Natural killer cell treated with Interleukin-12 subunit alpha and Interleukin-12 subunit beta and Interleukin-15 and Interleukin-18, amount 100 ng/mL, for 72 hours (primary cell): ENCODE data around the gene ARRB2. TPM values are rescaled to one million over a fixed set of nuclear protein-coding genes. Genes with fewer than 3 reads are reported as not detected.

Source experiments
- ATAC-seq, 2 donors: fragments of 150-1000 bp; cut with Tn5 transposase in 1 of 2; sonication (Bioruptor Pico), chemical (Tn5 transposase) in 1 of 2; 2 replicates each; pipeline ENCODE4 v1.10.0; 2021
- DNase-seq: peaks from one replicate; pipeline ENCODE4 v3.0.0; 2022; ENCODE audit warnings: low spot score
- H3K27ac Mint-ChIP-seq, 2 donors: 1 replicate in 1 of 2; 2 replicates in 1 of 2; pipeline ENCODE4 v1.8.0; 2022; ENCODE audit warnings: mixed read lengths in 2 of 2, mild to moderate bottlenecking in 1 of 2, moderate library complexity in 1 of 2
- H3K27me3 Mint-ChIP-seq, 2 donors: 1 replicate in 1 of 2; 2 replicates in 1 of 2; pipeline ENCODE4 v1.8.0; 2022; ENCODE audit warnings: mixed read lengths in 2 of 2
- H3K36me3 Mint-ChIP-seq: one replicate; pipeline ENCODE4 v1.8.0; 2022; ENCODE audit warnings: mixed read lengths
- H3K4me1 Mint-ChIP-seq, 2 donors: 1 replicate in 1 of 2; 2 replicates in 1 of 2; pipeline ENCODE4 v1.8.0; 2022; ENCODE audit warnings: low read depth in 2 of 2, mixed read lengths in 2 of 2, mild to moderate bottlenecking in 1 of 2
- H3K4me3 Mint-ChIP-seq: one replicate; pipeline ENCODE4 v1.8.0; 2022; ENCODE audit warnings: mixed read lengths
- H3K9me3 Mint-ChIP-seq: 2 replicates; pipeline ENCODE4 v1.8.0; 2022; ENCODE audit warnings: mixed read lengths
- total RNA-seq, 2 donors: library from RNA; stranded (reverse); gene quantifications; one replicate each; pipeline ENCODE4 v1.2.3, GENCODE V29; 2022

ARRB2 gene
- 100 to 1,000 TPM; 834 to 935 TPM for total RNA-seq

DNA sequence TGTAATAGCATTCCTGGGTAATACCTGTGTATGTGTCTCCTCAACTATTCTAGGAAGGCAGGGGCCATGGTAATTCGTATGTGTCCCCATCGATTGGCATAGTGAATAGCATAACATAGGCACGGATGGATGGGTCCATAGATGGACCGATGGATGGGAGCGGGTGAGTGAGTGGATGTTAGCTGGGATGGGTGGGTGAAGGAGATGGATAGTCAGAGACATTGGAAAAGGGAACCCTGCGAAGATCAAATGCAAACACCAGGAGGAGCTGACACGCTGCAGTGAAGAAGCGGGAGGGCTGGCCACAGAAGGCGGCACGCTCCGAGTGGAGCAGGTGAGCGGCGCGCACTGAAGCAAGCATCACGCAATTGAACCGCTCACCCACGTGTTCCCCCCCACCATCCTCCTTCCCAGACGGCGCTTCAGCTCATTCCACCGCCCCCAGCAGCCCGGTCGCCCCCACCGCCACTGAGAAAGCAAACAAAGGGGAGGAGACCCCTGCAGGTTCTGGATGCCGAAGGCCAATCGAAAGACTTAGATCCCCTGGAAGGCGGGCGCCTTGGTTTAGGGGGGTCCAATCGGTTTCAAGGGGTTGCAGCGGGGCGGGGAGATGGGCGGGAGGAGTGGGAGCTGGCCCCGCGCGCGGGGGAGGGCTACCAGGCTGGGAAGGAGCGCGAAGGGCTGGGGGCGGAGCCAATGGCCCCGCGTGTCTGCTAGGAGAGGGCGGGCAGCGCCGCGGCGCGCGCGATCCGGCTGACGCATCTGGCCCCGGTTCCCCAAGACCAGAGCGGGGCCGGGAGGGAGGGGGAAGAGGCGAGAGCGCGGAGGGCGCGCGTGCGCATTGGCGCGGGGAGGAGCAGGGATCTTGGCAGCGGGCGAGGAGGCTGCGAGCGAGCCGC, at the start of gene ARRB2:
TSS of gene ARRB2 (plus strand) at position 839 of the 899 bp plus-strand sequence. CDS start 90 bp downstream, outside the sequence.
- no peaks in the 10 kb centered on the region for H3K9me3 Mint-ChIP-seq
- ATAC-seq (peak; percentile 90 to 91), DNase-seq (peak; percentile 100)
- H3K4me1 Mint-ChIP-seq, result peaks cover 58 to 66% of the 10 kb centered on the region in 2 donors
- no peaks in the 10 kb centered on the region for H3K27me3 Mint-ChIP-seq
- peak within 1 kb of the TSS; percentile 94 to 99 for H3K27ac Mint-ChIP-seq
- H3K4me3 Mint-ChIP-seq, result peak within 1 kb of the TSS; percentile 96
- H3K36me3 Mint-ChIP-seq, result peaks cover 10% of the 10 kb centered on the region

GRCh38 chr17:4663711-4664110, 46.7 kb upstream of the ARRB2 start:
- ATAC-seq (no peak), DNase-seq (no peak)
- H3K4me1 Mint-ChIP-seq, result peaks cover 0 to 2% of the 10 kb centered on the region in 2 donors
- H3K4me3 Mint-ChIP-seq, result no peak overlapping the region
- H3K36me3 Mint-ChIP-seq, result no peaks in the 10 kb centered on the region
- peaks cover 7 to 8% of the 10 kb centered on the region in 2 donors for H3K27me3 Mint-ChIP-seq
- no peaks in the 10 kb centered on the region for H3K9me3 Mint-ChIP-seq
- no peak overlapping the region for H3K27ac Mint-ChIP-seq

DNA sequence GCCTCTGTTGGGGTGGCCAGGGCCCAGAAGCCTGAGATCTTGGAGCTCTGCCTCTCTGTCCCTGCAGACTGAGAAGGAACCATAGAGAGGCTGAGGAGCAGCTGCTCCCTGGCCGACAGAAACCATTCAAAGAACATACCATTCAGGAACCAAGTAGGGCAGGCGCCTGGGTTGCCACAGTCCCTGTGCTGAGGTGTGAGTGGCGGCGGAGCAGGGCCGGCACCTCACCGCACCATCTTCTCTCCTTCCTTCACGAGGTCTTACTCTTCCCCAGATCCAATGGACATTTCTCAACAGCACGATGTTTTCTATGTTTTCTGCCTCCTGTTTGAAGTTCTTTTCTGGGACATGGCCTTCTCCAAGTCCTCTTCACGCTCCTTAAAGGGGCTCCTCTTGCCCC, 46.2 kb upstream of the ARRB2 start:
- ATAC-seq (peak in 1 of 2 donors; percentile 9), DNase-seq (no peak)
- peaks cover 6 to 8% of the 10 kb centered on the region in 2 donors for H3K27me3 Mint-ChIP-seq
- H3K4me1 Mint-ChIP-seq, result no peaks in the 10 kb centered on the region
- no peaks in the 10 kb centered on the region for H3K9me3 Mint-ChIP-seq
- H3K36me3 Mint-ChIP-seq, result no peaks in the 10 kb centered on the region
- H3K27ac Mint-ChIP-seq, result no peak overlapping the region
- H3K4me3 Mint-ChIP-seq, result no peak overlapping the region

DNA sequence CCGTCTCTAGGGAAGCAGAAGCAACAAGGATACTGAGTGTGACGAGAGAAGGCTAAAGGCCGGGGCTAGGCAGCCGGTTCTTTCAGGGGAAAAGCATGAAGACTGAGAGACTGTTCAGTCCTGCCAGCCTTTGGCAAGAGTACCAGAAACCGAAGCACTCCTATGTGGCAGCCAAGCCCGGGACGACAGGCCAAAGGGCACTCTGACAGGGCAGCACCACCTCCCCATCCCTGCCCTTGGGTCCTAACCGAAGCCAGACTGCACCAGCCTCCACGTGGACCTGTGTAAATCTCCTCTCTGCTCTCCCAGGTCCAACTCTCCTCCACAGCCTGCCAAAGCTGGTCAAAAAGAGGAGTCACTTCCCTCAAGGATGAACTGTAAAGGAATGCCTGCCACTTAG, 45.4 kb upstream of the ARRB2 start:
- no peak for ATAC-seq
- Mint-ChIP-seq H3K9me3 (no peaks in the 10 kb centered on the region), H3K4me3 (no peak overlapping the region), H3K36me3 (no peaks in the 10 kb centered on the region), H3K27ac (no peak overlapping the region), H3K4me1 (no peaks in the 10 kb centered on the region), H3K27me3 (peaks cover 3 to 8% of the 10 kb centered on the region in 2 donors)
- no peak for DNase-seq

GRCh38 chr17:4666296-4666695, 44.1 kb upstream of the ARRB2 start:
- H3K4me3 Mint-ChIP-seq, result no peak overlapping the region

GRCh38 chr17:4667166-4667565, 43.3 kb upstream of the ARRB2 start:
- no peaks in the 10 kb centered on the region for H3K9me3 Mint-ChIP-seq
- peaks cover 3 to 8% of the 10 kb centered on the region in 2 donors for H3K27me3 Mint-ChIP-seq
- H3K27ac Mint-ChIP-seq, result no peak overlapping the region
- H3K36me3 Mint-ChIP-seq, result peaks cover 10% of the 10 kb centered on the region
- DNase-seq (no peak), ATAC-seq (no peak)
- no peak overlapping the region for H3K4me3 Mint-ChIP-seq
- H3K4me1 Mint-ChIP-seq, result no peaks in the 10 kb centered on the region

More at GRCh38 chr17:4666296-4666695, 44.1 kb upstream of the ARRB2 start:
- peaks cover 5% of the 10 kb centered on the region for H3K36me3 Mint-ChIP-seq
- DNase-seq (no peak), ATAC-seq (no peak)
- H3K27ac Mint-ChIP-seq, result no peak overlapping the region
- no peaks in the 10 kb centered on the region for H3K4me1 Mint-ChIP-seq
- peaks cover 3 to 8% of the 10 kb centered on the region in 2 donors for H3K27me3 Mint-ChIP-seq
- H3K9me3 Mint-ChIP-seq, result no peaks in the 10 kb centered on the region

GRCh38 chr17:4672055-4672630, 38.3 kb upstream of the ARRB2 start:
- DNase-seq, result no peak
- no peak for ATAC-seq
- H3K36me3 Mint-ChIP-seq, result peaks cover 19% of the 10 kb centered on the region
- no peaks in the 10 kb centered on the region for H3K9me3 Mint-ChIP-seq
- H3K4me1 Mint-ChIP-seq, result no peaks in the 10 kb centered on the region
- H3K27ac Mint-ChIP-seq, result no peak overlapping the region
- H3K4me3 Mint-ChIP-seq, result no peak overlapping the region
- H3K27me3 Mint-ChIP-seq, result no peaks in the 10 kb centered on the region

DNA sequence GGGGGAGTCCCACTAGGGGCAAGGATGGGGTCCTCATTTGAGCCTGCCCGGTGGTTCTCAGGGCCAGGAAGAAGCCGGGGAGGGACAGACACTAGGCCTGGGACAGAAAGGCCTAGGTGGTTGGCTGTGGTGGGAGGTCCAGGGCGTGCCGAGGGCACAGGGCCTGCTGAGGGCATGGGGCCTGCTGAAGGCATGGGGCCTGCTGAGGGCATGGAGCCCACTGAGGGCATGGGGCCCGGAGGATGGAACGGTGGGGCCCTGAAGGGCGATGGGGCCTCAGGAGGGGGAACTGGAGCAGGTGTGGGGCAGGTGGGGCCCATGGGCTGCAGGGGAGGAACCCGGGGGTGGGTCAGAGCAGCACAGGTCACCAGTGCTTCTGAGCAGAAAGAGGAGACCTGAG, 37.7 kb upstream of the ARRB2 start:
- no peak overlapping the region for H3K4me3 Mint-ChIP-seq
- ATAC-seq, result peak in 1 of 2 donors; percentile 14
- H3K4me1 Mint-ChIP-seq, result no peaks in the 10 kb centered on the region
- DNase-seq, result no peak
- no peaks in the 10 kb centered on the region for H3K9me3 Mint-ChIP-seq
- H3K27ac Mint-ChIP-seq, result no peak overlapping the region
- H3K36me3 Mint-ChIP-seq, result peaks cover 19% of the 10 kb centered on the region
- H3K27me3 Mint-ChIP-seq, result no peaks in the 10 kb centered on the region

DNA sequence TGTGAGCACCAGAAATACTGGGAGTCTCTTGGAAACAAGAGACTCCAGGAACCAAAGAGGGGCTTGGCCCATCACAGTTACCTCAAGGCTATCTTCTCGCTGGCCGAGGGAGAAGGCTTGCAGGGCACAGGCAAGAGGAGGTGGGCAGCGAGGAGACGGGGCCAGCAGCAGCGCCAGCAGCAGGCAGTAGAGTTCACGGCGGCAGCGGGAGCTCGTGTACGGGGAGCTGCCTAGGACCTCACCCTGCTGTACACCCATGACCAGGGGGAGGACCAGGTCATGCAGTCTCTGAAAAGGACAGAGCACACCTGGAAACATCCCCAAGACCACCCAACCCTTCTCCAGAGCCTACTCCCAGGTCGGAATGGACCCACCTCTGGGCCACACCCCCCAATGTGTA, 37.3 kb upstream of the ARRB2 start:
- Mint-ChIP-seq H3K36me3 (peaks cover 19% of the 10 kb centered on the region), H3K27ac (no peak overlapping the region), H3K27me3 (no peaks in the 10 kb centered on the region), H3K9me3 (no peaks in the 10 kb centered on the region), H3K4me3 (no peak overlapping the region), H3K4me1 (no peaks in the 10 kb centered on the region)
- DNase-seq (no peak), ATAC-seq (no peak)

DNA sequence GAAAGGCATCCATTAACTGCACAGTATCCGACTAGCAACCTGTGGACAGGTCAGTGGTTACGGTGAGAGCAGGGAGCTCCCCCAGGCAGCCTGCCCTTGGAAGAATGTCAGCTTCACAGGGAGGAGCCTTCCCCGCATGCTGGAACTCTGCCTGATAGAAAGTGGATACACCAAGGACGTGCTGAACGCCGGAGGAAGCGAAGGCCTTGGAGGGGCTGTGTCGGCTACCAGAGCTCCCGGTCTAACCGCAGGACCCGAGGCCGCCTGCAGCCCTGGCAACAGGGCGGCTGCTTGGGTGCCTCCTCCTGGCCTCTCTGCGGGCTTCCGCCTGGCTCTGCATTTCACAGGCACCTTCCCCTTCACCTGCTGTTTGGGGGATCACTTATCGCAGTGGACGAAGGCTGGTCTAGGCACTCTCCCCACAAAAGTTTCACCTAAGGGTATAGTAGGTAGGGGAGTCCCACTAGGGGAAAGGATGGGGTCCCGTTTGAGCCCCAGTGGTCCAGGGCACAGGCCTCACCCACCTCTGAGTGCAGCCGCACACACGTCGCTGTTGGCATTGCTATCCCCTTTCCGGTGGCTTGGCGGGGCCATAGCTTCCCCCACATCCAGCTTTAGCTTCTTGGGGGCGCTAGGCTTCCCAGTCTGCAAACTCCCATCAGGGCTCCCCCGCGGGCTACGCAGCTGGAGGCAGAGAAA, 36.3 kb upstream of the ARRB2 start:
- Mint-ChIP-seq H3K36me3 (peaks cover 19% of the 10 kb centered on the region), H3K4me1 (peaks cover 0 to 4% of the 10 kb centered on the region in 2 donors), H3K4me3 (no peak overlapping the region)

GRCh38 chr17:4674685-4674998, 35.8 kb upstream of the ARRB2 start:
- Mint-ChIP-seq H3K27ac (no peak overlapping the region), H3K9me3 (no peaks in the 10 kb centered on the region), H3K36me3 (peaks cover 24% of the 10 kb centered on the region), H3K4me1 (peaks cover 2 to 8% of the 10 kb centered on the region in 2 donors), H3K4me3 (no peak overlapping the region), H3K27me3 (no peaks in the 10 kb centered on the region)
- ATAC-seq (no peak), DNase-seq (no peak)

More for the DNA sequence above, 36.3 kb upstream of the ARRB2 start:
- no peaks in the 10 kb centered on the region for H3K27me3 Mint-ChIP-seq
- DNase-seq (no peak), ATAC-seq (no peak)
- H3K27ac Mint-ChIP-seq, result no peak overlapping the region
- H3K9me3 Mint-ChIP-seq, result no peaks in the 10 kb centered on the region

DNA sequence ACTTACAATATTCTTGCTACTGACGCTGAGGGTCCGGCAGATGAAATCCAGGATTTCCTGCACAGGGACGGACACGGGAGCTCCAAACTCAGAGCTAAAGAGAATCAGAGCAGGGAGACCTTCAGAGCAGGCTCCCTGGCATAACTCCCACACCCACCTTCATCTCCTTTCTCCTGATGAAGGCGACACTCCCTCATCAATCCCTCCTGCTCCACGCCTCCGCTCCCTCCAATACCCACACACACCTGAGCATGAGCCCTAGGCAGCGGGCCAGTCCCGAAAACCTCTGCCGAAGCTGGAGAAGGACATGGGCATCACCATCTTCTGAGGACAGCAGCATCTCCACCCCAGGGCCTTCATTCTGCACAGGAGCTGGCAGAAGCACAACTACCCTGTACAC, 34.6 kb upstream of the ARRB2 start:
- DNase-seq, result no peak
- no peak overlapping the region for H3K27ac Mint-ChIP-seq
- peaks cover 6 to 11% of the 10 kb centered on the region in 2 donors for H3K4me1 Mint-ChIP-seq
- no peak overlapping the region for H3K4me3 Mint-ChIP-seq
- H3K27me3 Mint-ChIP-seq, result no peaks in the 10 kb centered on the region
- peaks cover 26% of the 10 kb centered on the region for H3K36me3 Mint-ChIP-seq
- no peaks in the 10 kb centered on the region for H3K9me3 Mint-ChIP-seq
- no peak for ATAC-seq

- Mint-ChIP-seq H3K9me3 (no peaks in the 10 kb centered on the region), H3K27me3 (no peaks in the 10 kb centered on the region), H3K36me3 (peaks cover 21% of the 10 kb centered on the region), H3K4me1 (peaks cover 6 to 11% of the 10 kb centered on the region in 2 donors), H3K4me3 (no peak overlapping the region), H3K27ac (no peak overlapping the region)
- ATAC-seq, result no peak
- no peak for DNase-seq
Observed at GRCh38 chr17:4676791-4677190, 33.6 kb upstream of the ARRB2 start.
